HG03439 (cell line): ENCODE measurements around the gene TMEM50B.
A peak's percentile ranks its signal among the peaks of the same experiment; 100 is the strongest.
"Not testable (repeated sequence)": the region's sequence is repeated elsewhere in the genome, so short reads cannot be mapped to it uniquely, and the experiment has no call there.

Experiments used
- ATAC-seq: cut with Tn5 transposase; IDR thresholded peaks from one replicate; pipeline ENCODE4 v1.9.1; 2021; ENCODE audit warnings: mild to moderate bottlenecking, moderate library complexity; ENCODE audit not compliant: unreplicated experiment

The TMEM50B gene

GRCh38 chr21:33432496-33432895 lies 47.3 kb downstream of the TMEM50B start:
- no peak for ATAC-seq

DNA sequence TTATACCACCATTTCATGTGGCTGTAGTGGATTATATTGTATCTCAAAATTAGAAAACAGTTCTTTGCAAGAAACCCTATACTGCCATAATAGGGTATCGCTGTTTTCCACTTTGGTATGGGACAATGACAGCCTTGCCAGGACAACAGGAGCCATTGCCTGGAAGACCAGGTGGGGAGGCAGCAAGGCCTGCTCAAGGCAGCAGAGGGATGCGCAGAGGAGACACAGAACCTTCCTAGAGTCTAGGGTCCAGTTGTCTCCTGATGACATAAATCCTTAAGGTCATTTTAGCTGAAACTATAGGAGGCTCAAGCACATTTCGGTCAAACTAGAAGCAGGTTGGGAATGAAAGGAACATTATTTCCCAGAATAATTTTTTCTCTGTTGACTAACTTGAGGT lies 48.9 kb downstream of the TMEM50B start:
- ATAC-seq, result no peak

DNA sequence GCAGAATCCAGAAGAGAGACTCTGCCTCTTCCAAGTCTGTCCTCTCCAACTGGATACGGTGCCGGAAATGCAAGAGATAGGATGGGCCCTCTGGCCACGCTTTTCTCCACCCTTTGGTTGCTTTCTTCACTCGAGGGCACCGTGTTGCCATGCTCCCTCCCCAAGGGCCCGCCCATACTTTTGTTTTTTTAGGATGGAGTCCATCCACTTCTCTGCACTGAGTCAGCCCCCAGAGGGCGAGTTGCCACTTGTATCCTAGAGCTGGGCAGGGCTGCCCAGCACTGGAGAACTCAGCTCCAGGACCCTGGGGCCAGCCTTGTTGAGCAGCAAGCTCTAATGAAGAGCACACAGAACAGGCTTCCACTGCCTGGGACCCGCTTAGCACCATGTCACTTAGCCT lies 51.1 kb downstream of the TMEM50B start:
- ATAC-seq, result no peak

DNA sequence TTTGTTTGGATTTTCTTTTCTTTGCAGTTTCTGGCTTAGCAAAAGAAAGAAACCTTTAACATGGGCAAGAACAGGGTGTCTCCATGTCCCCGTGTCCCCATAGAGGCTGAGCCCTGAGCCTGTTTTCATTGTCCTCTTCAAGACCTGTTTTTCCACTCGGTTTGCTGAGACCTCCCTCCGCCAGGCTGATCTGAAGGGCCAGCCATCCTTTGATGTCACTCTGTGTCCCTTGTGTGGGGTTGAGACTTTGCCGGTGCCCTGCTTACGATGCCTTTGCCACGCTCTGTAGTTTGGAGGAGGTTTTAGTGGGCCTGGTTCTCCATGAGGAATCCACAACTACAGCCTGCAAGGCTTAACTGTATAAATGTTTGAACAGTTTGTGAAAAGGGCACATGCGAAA lies 52.7 kb downstream of the TMEM50B start:
- ATAC-seq, result no peak

GRCh38 chr21:33425825-33426224 lies 53.9 kb downstream of the TMEM50B start:
- ATAC-seq, result no peak

DNA sequence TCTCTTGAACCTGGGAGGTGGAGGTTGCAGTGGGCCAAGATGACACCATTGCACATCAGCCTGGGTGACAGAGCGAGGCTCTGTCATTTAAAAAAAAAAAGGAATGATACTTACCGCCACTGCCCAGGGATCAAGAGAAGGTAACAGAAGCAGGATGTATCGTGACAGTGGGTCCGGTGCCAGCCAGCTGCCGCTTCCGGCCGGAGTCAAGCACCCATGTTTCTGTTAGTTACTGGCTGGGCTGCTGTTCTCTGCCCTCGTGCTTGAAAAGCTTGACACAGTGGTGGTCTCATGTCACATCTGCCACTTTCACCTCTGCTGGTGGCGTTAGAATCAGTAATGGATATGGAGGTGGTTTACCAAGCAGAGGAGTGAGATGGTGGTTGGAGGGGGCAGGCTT lies 55.6 kb downstream of the TMEM50B start:
- no peak for ATAC-seq

- no peak for ATAC-seq
These were observed 57.9 kb downstream of the TMEM50B start for GRCh38 chr21:33421713-33422393.

DNA sequence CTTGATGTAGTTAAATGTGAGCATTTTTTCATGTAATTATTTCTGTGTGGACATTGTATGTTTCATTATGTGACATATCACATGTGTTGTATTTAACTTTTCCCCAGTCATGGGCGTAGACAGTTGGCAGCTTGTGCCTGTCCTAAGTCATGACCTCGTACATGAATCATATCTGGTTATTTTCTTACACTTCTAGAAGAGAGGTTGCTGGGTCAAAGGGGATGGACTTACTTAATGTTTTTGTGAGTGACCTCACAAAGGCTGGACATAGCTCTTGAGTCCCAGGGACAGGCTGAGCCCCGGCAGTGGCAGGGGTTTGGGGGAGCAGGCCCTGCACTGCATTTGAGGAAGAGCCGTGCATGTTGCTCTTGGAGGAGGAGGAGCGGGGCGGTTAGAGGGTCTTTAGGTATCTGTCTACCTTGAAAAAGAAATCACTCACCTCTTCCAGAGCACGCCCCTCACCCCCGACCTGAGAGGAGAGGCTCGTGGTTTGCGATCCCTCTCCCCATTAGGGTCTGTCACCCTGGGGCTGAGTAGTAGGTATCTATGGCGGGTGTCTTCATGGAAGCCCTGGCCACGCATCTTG lies 60.1 kb downstream of the TMEM50B start:
- no peak for ATAC-seq

DNA sequence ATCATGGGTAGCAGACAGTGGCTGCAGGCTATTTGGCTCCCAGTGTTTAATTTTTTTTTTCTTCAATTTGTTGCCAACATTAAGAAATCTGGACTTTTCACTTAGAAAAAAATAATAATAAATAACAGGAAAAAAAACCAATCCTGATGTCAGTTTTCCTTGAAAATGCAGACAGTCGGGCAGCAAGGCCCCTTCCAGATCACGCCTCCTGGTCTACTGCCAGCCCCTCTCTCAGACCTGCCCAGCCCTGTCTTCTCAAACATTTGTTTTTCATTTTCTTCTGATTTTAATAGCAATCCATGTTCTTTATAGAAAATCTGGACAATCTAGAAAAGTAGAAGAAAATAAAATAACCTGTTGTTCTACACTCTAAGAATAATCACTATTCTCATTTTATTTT lies 61.1 kb downstream of the TMEM50B start:
- ATAC-seq, result no peak

- no peak for ATAC-seq
These were observed 64.8 kb downstream of the TMEM50B start for GRCh38 chr21:33414926-33415325.

- ATAC-seq, result no peak
These were observed 65.7 kb downstream of the TMEM50B start for GRCh38 chr21:33414068-33414467.

GRCh38 chr21:33412832-33413519 lies 66.8 kb downstream of the TMEM50B start:
- no peak for ATAC-seq

GRCh38 chr21:33412439-33412831 lies 67.3 kb downstream of the TMEM50B start:
- not testable (repeated sequence) for ATAC-seq

GRCh38 chr21:33411949-33412430 lies 67.8 kb downstream of the TMEM50B start:
- no peak for ATAC-seq

- no peak for ATAC-seq
These were observed 73.3 kb downstream of the TMEM50B start for GRCh38 chr21:33406493-33406892.

DNA sequence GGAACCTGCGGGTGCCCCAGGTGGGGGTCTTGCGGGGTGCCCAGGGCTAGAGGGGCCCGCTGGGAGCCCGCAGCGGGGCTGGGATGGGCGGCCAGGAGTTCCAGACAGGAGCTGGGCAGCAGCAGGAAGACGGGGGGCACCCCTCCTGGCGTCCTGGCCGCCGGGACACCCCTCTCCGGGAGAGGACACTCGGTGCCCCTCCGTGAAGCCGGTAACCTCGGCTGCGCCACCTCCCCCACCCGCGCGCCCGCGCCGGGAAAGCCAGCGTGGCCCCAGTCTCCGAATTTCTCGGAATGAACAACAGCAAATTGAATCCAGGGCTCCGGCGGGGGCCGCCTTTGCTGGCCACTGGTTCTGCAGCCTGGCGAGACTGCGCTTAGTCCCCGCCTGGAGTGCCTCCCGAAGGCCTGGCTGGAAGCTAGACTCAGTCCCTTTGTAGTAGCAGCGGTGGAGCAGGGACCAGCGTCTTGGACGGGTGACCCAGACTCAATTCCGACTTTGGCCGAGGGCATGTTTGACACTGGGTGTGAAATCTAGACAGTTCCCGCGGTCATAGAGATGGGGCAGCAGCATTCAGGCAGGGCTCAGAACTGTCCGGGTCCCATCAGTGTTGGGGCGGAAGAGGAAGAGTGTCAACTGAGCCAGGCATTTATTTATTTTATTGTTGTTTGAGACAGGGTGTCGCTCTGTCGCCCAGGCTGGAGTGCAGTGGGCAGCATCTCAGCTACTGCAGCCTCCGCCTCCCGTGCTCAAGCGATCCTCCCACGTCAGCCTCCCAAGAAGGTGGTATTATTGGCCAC lies 75.8 kb downstream of the TMEM50B start:
- ATAC-seq, result peak; percentile 34

DNA sequence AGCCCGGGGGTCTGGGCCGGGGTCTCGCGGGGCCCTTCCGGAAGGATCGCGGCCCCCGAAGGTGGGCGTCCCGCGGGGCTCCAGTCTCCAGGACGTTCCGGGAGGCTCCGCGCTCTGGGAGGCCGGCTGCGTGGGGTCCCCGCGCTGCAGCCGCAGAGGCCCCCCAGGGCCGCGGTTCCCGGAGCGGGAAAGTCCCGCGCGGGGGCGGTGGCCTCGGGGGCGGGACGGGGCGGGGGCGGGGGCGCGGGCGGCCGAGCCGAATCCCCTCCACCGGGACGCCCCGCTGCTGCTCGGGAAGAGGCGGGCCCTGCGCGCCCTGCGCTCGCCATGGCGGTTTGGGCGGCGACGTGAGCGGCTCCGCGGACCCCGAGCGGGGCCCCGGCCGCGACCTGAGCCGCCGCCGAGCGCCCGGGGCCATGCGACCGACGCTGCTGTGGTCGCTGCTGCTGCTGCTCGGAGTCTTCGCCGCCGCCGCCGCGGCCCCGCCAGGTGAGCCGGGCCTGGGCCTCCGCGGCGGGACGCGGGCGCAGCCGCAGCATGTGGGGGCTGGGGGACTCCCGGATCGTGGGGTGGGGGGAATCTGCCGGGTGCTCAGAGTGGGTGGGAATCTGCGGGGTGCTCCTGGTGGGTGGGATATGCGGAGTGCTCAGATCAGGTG lies 76.5 kb downstream of the TMEM50B start, which contains the start of gene IFNGR2:
Gene IFNGR2, plus strand, starts transcription at position 286 of the 658 bp plus-strand sequence. Its CDS starts 131 bp downstream, at position 417.
- peak; percentile 30 for ATAC-seq

- ATAC-seq, result no peak
These were observed 77.5 kb downstream of the TMEM50B start for GRCh38 chr21:33402001-33402979.

GRCh38 chr21:33401630-33401992 lies 78.2 kb downstream of the TMEM50B start:
- ATAC-seq, result no peak
